GM19099 (cell line): ENCODE results near the gene UBXN10.

Experiments
- POLR2A ChIP-seq: IDR thresholded peaks from 3 replicates; pipeline ENCODE4 v1.6.1; 2011; ENCODE audit warnings: low read depth; ENCODE audit not compliant: insufficient read length; ENCODE audit errors: extremely low read depth

Gene UBXN10

DNA sequence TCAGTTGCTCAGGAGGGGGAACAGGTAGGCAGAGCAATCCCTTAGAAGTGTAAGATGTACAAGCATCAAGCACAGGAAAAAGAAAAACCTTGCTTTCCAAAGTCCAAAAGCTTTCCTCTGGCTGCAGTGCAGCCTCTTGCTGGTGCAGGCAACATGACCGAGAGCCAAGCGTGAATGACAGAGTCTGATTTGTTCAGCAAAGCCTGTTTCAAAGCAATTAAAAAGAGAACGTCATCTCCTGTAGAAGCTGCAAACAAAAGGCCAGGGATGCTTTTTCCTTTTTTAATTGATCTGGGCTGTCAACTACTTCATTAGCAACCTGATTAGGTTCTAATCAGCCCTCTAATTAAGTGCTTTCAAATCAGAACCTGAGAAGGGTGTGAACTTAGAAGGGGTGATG is 38.6 kb downstream of the UBXN10 start:
- TF ChIP-seq POLR2A = no peak

DNA sequence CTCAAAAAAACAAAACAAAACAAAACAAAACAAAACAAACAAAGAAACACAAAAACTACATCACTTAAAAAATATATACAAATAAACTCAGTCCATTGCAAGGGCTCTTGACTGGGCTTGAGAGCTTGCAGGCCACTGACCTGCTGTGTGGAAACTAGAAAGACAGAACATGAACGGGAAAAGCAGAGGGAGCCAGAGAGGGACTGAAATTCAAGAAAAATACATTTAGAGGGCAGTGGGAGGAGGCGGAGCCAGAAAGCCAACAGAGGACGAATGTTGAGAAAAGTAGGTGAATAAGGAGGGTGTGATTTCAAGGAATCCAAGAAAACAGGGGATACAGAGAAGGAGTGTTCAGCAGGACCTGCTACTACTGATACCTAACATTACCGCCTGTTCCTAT is 41.8 kb downstream of the UBXN10 start:
- TF ChIP-seq POLR2A = no peak

DNA sequence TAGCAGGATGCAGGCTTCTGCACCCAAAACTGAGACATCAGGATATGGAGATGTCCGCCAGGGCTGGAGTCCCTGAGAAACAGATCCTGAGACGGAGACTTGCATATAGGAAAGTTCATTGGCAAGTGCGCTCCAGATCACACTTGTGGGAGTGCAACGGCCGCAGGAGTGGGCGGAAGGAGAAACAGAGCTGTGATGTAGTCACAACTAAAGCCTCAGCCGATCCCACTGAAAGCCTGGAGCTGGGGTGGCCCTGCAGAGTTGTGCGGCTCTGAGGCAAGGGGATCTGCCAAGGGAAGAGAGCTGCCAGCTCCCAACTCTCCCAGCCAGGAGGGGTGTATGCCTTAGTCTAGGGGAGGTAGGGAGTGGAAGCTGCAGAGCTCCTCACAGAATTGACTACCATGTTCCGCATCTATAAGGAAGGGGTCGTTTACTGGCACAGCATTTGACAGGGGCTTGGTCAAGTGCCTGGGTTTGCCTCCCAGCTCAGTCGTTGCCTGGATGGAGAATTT is 42.5 kb downstream of the UBXN10 start:
- no peak for TF ChIP-seq POLR2A

DNA sequence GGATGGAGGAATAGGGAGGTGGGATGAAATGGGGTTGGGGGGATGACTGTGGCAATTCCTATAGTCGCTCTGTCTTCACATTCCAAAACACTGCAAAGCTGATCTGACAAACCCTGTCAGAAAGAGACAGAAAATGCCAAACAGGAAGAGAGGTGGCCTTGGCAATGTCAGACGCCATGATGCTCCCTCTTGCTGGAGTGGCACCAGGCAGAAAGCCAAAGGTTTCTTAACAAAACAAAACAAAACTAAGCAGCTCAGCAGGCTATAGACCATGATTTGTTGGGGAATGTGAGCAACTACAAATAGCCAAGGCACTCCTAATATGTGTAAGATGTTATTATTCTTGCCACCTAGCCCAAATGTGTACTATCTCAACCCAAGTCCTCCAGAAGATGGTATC is 43.3 kb downstream of the UBXN10 start:
- TF ChIP-seq POLR2A = no peak

DNA sequence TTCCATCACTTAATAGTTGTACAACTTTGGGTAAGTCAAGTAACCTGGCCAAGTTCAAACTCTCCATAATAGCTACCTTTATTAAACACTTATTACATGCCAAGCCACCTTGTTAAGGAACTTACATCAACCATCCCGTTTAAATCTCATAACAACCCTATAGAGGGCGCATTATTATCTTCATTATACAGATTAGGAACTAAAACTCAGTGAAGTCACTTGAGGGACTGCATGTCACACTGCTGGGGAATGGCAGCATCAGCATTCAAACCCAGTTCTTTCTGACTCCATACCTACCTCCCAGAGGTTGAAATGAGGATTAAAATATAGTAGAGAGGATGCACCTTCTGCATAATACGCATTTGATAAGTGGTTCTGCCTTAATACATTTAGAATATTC is 47.5 kb downstream of the UBXN10 start:
- no peak for TF ChIP-seq POLR2A

DNA sequence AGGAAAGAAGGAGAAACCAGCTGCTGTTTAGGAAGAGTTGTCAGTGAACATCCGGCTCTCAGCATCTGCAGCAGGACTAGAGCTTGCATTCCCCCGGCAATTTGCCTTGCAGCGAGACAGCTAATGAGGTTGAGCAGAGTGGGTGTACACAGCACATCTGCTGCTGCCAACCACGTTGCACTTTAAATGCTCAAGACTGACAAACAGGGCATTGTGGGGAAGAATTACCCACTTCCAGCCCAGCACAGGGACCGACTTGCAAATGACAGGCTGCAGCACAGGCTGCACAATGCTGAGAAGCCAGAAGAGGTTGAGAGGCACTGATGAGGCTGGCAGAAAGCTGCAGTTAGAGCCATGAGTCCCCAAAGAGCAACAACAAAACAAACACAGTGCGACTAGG is 48.0 kb downstream of the UBXN10 start:
- no peak for TF ChIP-seq POLR2A

DNA sequence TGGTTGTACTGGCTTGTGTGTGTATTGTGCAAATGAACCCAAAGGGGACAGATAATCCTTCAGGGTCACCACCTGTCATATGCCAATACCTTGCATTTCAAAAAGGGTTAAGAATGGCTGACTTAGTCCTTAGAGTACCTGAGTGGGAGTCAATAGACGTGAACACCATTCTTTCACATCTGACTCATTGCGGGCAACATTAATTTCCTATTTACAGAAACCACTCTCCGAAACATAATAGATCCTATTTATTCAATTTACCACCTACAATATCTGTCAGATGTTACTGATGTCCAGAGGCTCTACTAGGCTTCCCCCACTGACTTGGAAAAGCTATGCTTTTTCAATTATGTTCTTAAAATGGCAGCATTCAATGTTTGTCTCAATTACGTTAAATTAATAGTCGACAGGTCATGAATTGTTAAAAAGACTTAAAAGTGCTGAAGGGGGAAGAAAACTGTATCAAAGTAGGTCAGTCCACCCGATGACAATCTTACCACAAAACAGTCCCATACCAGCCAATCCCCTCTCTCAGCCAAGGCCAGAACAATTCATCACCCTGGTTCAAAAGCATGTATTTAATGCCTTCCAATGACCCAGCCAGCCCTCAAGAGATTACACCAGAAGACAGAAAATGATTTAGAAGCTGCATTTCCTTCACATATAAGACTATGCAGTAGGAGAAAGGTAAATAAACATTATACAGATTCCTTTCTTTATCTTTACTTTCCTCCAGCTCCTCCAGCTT is 49.1 kb downstream of the UBXN10 start:
- TF ChIP-seq POLR2A = no peak

DNA sequence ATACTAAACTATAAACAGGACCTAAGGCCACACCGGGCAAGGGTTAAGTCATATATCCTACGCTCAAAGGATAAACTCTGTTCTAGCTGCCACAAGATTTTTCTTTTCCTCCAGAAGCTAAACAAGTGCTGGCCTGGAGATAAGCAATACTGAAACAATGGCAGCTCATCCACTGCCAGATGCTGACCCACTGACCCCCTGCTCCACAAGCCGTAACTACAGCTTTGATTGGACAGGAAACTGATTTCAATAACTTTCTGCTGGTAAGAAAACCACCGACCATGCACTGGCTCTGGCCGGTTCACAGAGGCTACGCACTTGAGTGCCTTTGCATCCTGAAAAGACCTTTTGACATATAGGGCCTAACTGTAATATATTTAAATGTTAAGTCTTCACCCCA is 51.8 kb downstream of the UBXN10 start:
- no peak for TF ChIP-seq POLR2A

DNA sequence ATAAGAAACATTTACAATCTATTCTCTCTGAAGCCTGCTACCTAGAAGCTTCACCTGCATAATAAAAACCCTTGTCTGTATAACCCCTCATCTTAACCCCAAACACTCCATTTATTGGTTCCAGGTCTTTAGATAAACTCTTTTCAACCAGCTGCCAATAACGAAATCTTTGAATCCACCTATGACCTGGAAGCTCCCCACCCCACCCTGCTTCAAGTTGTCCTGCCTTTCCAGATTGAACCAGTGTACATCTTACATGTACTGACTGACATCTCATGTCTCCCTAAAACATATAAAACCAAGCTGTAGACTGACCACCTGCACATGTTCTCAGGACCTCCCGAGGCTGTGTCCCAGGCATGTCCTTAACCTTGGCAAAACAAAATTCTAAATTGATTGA is 54.1 kb downstream of the UBXN10 start:
- TF ChIP-seq POLR2A = no peak

DNA sequence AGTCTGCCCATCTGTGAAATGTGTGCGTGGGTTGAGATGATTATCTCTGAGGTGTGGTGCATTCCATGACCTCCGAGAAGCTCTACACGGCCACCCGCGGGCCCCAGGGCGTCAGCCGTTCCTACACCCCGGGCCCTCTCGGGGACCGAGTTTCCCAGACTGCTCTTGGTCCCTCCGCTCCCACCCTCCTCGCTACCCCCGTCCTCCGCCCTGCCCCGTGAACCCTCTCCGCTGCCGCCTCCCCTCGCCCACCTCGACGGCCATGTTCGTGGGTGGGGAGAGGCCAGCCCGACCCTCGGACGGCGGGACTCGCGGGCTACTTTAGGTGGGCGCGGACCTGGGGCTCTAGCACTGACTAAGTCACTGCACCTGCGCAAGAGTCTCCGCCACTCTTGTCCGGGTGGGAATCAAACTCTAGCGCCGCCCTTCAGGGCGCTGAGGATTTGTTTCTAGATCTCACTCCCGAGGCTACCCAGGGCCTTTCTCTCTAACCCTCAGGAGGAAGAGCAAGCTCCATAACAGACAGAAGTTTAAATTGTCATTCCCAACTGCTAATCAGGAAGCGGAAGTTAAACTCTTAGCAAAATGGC is 57.1 kb downstream of the UBXN10 start:
- no peak for TF ChIP-seq POLR2A
